HG02840 (cell line): Measurements from ENCODE around the gene ARMC6.
"Not testable (repeated sequence)": the region's sequence is repeated elsewhere in the genome, so short reads cannot be mapped to it uniquely, and the experiment has no call there.

Experiments
- ATAC-seq: cut with Tn5 transposase; IDR thresholded peaks from one replicate; pipeline ENCODE4 v1.9.1; 2021; ENCODE audit warnings: mild to moderate bottlenecking, moderate library complexity, moderate number of reproducible peaks; ENCODE audit not compliant: unreplicated experiment, low FRiP score

Gene ARMC6

GRCh38 chr19:19103167-19103566 lies 69.8 kb downstream of the ARMC6 start:
- no peak for ATAC-seq

- no peak for ATAC-seq
These were observed 72.1 kb downstream of the ARMC6 start for GRCh38 chr19:19105365-19106055.

GRCh38 chr19:19106056-19106551 lies 72.7 kb downstream of the ARMC6 start:
- ATAC-seq, result no peak

- ATAC-seq, result not testable (repeated sequence)
These were observed 73.5 kb downstream of the ARMC6 start for GRCh38 chr19:19106938-19107337.

GRCh38 chr19:19107654-19108053 lies 74.3 kb downstream of the ARMC6 start:
- no peak for ATAC-seq
